Mesendoderm (in vitro differentiated cells): ENCODE results near the gene NEAT1.

Experiments
- DNase-seq: peaks from one replicate; pipeline ENCODE4 v3.0.0; 2013
- H2AK5ac ChIP-seq: 2 replicates; pipeline ENCODE4 v1.6.1; 2013; ENCODE audit warnings: low read length, inconsistent platforms
- H2BK120ac ChIP-seq: 2 replicates; pipeline ENCODE4 v1.6.1; 2013; ENCODE audit warnings: low read depth, mild to moderate bottlenecking, low read length, moderate library complexity, mixed read lengths
- H2BK15ac ChIP-seq: replicated peaks from 2 replicates; pipeline ENCODE4 v1.6.1; 2013; ENCODE audit warnings: low read depth, mild to moderate bottlenecking, moderate library complexity
- H2BK5ac ChIP-seq: 2 replicates; pipeline ENCODE4 v1.6.1; 2013; ENCODE audit warnings: low read length, inconsistent platforms
- H3K18ac ChIP-seq: 2 replicates; pipeline ENCODE4 v1.6.1; 2013; ENCODE audit warnings: mild to moderate bottlenecking, low read length, mixed read lengths
- H3K23ac ChIP-seq: one replicate; pipeline ENCODE4 v1.6.1; 2013; ENCODE audit warnings: low read length
- H3K27ac ChIP-seq: 2 replicates; pipeline ENCODE4 v1.5.1; 2013; ENCODE audit warnings: low read depth, mild to moderate bottlenecking, inconsistent platforms, low read length, moderate library complexity
- H3K27me3 ChIP-seq: 2 replicates; pipeline ENCODE4 v1.6.1; 2013; ENCODE audit warnings: low read length, control low read depth, mild to moderate bottlenecking, inconsistent platforms; ENCODE audit not compliant: insufficient read depth, poor library complexity
- H3K36me3 ChIP-seq: 2 replicates; pipeline ENCODE4 v1.6.1; 2013; ENCODE audit warnings: low read length, inconsistent platforms; ENCODE audit not compliant: control insufficient read depth, insufficient read depth
- H3K4ac ChIP-seq: one replicate; pipeline ENCODE4 v1.6.1; 2013; ENCODE audit warnings: low read depth, mild to moderate bottlenecking, low read length, moderate library complexity
- H3K4me1 ChIP-seq: 2 replicates; pipeline ENCODE4 v1.6.1; 2013; ENCODE audit warnings: low read depth, low read length, inconsistent platforms; ENCODE audit not compliant: control insufficient read depth
- H3K4me2 ChIP-seq: 2 replicates; pipeline ENCODE4 v1.6.1; 2013; ENCODE audit warnings: low read length
- H3K4me3 ChIP-seq: 2 replicates; pipeline ENCODE4 v1.5.1; 2013; ENCODE audit warnings: mild to moderate bottlenecking, low read length
- H3K56ac ChIP-seq: one replicate; pipeline ENCODE4 v1.6.1; 2013; ENCODE audit warnings: low read length
- H3K79me1 ChIP-seq: 2 replicates; pipeline ENCODE4 v1.6.1; 2013; ENCODE audit warnings: low read length, inconsistent platforms
- H3K79me2 ChIP-seq: 2 replicates; pipeline ENCODE4 v1.6.1; 2013; ENCODE audit warnings: mild to moderate bottlenecking, low read length; ENCODE audit not compliant: control insufficient read depth, insufficient read depth
- H3K9ac ChIP-seq: 2 replicates; pipeline ENCODE4 v1.6.1; 2013; ENCODE audit warnings: low read length, inconsistent platforms
- H4K5ac ChIP-seq: one replicate; pipeline ENCODE4 v1.6.1; 2013; ENCODE audit warnings: low read length
- H4K8ac ChIP-seq: one replicate; pipeline ENCODE4 v1.6.1; 2013; ENCODE audit warnings: low read depth, mild to moderate bottlenecking, control low read depth, low read length, moderate library complexity
- WGBS: extraction: QIAGEN DNeasy Blood & Tissue Kit; methylation state at CpG from one replicate; pipeline ENCODE4 v1.1.7; 2013; ENCODE audit warnings: low lambda C conversion rate, missing lambda C conversion rate; ENCODE audit not compliant: insufficient coverage; ENCODE audit errors: extremely low coverage; 5-methylcytosine and 5-hydroxymethylcytosine counted together

The NEAT1 gene

DNA sequence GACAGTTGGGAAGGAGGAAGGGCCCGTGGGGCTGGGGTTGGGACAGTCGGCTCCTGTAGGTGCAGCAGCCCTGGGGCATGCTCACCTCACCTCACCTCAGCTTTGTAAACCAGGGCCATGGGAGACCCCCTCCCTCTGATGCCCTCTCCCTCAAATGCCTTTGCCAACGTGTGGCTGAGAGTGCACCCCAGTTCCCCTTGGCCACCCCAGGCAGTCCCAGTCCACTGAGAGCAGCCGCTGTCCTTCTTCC is 4.2 kb upstream of the NEAT1 start:
- Histone ChIP-seq H3K4ac (peak overlapping the region; percentile 87), H3K4me2 (no peak overlapping the region), H2AK5ac (peak overlapping the region; percentile 70), H3K79me1 (peaks cover 3% of the 10 kb centered on the region), H3K36me3 (no peaks in the 10 kb centered on the region), H3K4me3 (no peak overlapping the region), H3K23ac (peak overlapping the region; percentile 66), H3K79me2 (peaks cover 7% of the 10 kb centered on the region), H3K4me1 (peaks cover 31% of the 10 kb centered on the region), H3K18ac (peak overlapping the region; percentile 83), H4K8ac (no peak overlapping the region), H3K27ac (peak overlapping the region; percentile 93), H3K9ac (peak overlapping the region; percentile 65), H3K56ac (peak overlapping the region; percentile 89), H2BK15ac (peak overlapping the region; percentile 23), H2BK120ac (peak overlapping the region; percentile 88), H4K5ac (no peak overlapping the region), H2BK5ac (peak overlapping the region; percentile 95), H3K27me3 (no peaks in the 10 kb centered on the region)
- no peak for DNase-seq
- WGBS = no CpG with 5 or more reads among the region's 4 CpGs

DNA sequence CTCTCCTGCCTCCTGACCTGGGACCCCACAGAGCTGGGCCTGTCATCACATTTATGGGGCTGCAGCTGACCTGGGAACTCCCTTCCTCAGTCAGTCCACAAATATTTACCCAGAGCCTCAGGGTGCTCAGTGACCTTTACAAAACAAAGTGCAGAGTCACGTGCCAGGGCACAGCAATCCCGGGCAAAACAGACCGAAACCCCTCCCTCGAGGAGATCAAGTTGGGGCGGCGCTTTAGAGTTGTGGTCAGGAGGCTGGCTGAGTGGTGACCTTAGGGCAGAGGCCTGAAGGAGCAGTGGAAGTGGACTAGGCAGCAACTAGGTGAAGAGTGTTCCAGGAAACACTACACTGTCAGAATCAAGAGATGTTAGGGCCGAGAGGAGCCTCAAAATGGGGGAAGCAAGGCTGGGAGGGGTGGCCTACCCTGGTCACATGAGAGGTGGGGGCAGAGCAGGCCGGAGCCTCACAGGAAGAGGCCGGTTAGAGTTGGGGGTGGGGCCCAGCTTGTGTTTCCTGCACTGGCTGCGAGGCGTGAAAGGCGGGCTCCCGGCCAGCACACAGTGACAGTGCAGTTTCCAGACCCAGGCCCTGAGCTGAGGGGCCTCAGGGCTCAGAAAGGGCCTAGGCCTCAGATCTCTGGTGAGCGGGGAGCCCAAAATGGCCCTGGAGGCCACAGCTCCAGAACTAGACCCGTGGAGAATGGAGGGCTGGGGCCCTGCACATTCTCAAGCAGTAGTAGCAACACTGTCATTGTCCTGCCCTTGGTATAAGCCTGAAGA is 3.7 kb upstream of the NEAT1 start:
- Histone ChIP-seq H3K4me2 (no peak overlapping the region), H3K79me2 (peaks cover 12% of the 10 kb centered on the region), H3K18ac (peak overlapping the region; percentile 96), H2BK5ac (peak overlapping the region; percentile 97), H3K4ac (peak overlapping the region; percentile 87), H2AK5ac (peak overlapping the region; percentile 83), H2BK15ac (peak overlapping the region; percentile 23), H3K27me3 (no peaks in the 10 kb centered on the region), H3K79me1 (peaks cover 8% of the 10 kb centered on the region), H2BK120ac (peak overlapping the region; percentile 94), H3K9ac (peak overlapping the region; percentile 89), H3K27ac (peak overlapping the region; percentile 93), H3K4me3 (no peak overlapping the region), H4K8ac (peak overlapping the region; percentile 29), H3K56ac (peak overlapping the region; percentile 89), H3K4me1 (peaks cover 36% of the 10 kb centered on the region), H3K36me3 (no peaks in the 10 kb centered on the region), H4K5ac (peak overlapping the region; percentile 97), H3K23ac (peak overlapping the region; percentile 66)
- peak; percentile 99 for DNase-seq
- WGBS = no CpG with 5 or more reads among the region's 15 CpGs

DNA sequence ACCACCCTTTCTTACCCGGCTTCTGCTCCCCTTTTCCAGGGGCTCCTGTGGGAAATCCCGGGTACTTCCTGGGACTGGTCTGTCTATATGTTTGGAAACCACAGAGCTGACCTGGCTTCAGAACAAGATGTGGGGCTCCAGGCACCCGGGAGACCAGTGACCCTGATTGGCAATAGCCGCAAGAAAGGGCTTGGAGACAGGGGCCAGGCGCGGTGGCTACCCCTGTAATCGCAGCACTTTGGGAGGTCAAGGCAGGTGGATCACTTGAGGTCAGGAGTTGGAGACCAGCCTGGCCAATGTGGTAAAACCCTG is 3.2 kb upstream of the NEAT1 start:
- H3K18ac ChIP-seq = peak overlapping the region; percentile 96
- H3K36me3 ChIP-seq = no peaks in the 10 kb centered on the region
- H3K4me1 ChIP-seq = peaks cover 40% of the 10 kb centered on the region
- H3K27me3 ChIP-seq = no peaks in the 10 kb centered on the region
- no CpG with 5 or more reads among the region's 7 CpGs for WGBS
- H3K4ac ChIP-seq = peak overlapping the region; percentile 84
- H3K79me2 ChIP-seq = peaks cover 17% of the 10 kb centered on the region
- peaks cover 12% of the 10 kb centered on the region for H3K79me1 ChIP-seq
- peak overlapping the region; percentile 83 for H3K56ac ChIP-seq
- H2BK120ac ChIP-seq = peak overlapping the region; percentile 94
- peak overlapping the region; percentile 29 for H4K8ac ChIP-seq
- H3K9ac ChIP-seq = peak overlapping the region; percentile 89
- peak overlapping the region; percentile 97 for H4K5ac ChIP-seq
- H3K23ac ChIP-seq = peak overlapping the region; percentile 95
- H2BK5ac ChIP-seq = peak overlapping the region; percentile 97
- DNase-seq = no peak
- no peak overlapping the region for H3K4me2 ChIP-seq
- H3K27ac ChIP-seq = peak overlapping the region; percentile 93
- H3K4me3 ChIP-seq = no peak overlapping the region
- peak overlapping the region; percentile 85 for H2AK5ac ChIP-seq
- peak overlapping the region; percentile 13 for H2BK15ac ChIP-seq

DNA sequence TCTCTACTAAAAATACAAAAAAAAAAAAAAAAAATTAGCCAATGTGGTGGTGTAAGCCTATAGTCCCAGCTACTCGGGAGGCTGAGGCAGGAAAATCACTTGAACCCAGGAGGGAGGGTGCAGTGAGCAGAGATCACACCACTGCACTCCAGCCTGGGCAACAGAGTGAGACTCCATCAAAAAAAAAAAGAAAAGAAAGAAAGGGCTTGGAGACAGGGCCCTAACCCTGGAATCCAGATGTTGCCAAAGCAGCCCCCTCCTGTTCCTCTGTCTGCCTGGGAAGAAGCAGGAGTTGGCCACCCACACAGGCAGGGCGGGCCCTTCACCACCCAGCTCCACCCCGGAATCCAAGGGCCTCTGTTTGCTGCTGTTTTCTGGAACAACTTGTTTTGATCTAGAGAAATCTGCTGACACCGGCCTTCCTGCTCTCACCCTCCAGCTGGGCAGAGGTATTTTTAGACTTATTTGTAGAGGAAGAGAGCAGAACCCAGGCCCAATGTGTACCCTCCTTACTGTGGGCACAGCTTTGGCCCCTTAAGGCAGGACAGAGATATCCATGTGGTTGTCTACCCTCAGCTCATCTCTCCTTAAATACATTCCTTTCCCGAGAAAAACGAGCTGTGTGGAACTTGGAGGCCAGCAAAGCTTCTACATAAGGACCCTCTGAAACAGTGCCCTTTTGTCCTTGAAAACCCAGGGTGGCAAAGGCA is 2.7 kb upstream of the NEAT1 start:
- Histone ChIP-seq H3K79me1 (peaks cover 15% of the 10 kb centered on the region), H3K79me2 (peaks cover 23% of the 10 kb centered on the region), H3K4me2 (no peak overlapping the region), H3K27ac (peak overlapping the region; percentile 93), H3K4me3 (no peak overlapping the region), H4K5ac (no peak overlapping the region), H2BK5ac (peak overlapping the region; percentile 64), H3K4ac (peak overlapping the region; percentile 59), H3K23ac (no peak overlapping the region), H3K36me3 (no peaks in the 10 kb centered on the region), H3K27me3 (no peaks in the 10 kb centered on the region), H2BK120ac (peak overlapping the region; percentile 85), H3K9ac (peak overlapping the region; percentile 44), H3K18ac (peak overlapping the region; percentile 35), H4K8ac (no peak overlapping the region), H3K56ac (peak overlapping the region; percentile 83), H2BK15ac (peak overlapping the region; percentile 21), H3K4me1 (peaks cover 44% of the 10 kb centered on the region), H2AK5ac (peak overlapping the region; percentile 98)
- DNase-seq = peak; percentile 65
- WGBS = no CpG with 5 or more reads among the region's 6 CpGs

DNA sequence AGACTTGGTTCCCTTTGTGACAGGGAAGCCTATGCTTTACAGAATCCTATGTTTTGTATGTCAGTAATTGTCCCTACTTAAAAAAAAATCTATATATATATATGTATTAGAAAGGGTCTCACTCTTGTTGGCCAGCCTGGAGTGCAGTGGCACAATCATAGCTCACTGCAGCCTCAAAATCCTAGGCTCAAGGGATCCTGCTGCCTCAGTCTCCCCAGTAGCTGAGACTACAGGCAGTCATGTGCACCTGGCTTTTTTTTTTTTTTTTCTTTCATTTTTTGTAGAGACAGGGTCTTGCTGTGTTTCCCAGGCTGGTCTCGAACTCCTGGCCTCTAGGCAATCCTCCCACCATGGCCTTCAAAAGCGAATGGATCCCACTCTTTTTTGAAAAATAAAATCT is 2.1 kb upstream of the NEAT1 start:
- peaks cover 45% of the 10 kb centered on the region for H3K4me1 ChIP-seq
- H3K27me3 ChIP-seq = no peaks in the 10 kb centered on the region

More for the DNA sequence above, 2.1 kb upstream of the NEAT1 start:
- Histone ChIP-seq H3K36me3 (no peaks in the 10 kb centered on the region), H3K27ac (peak overlapping the region; percentile 93), H4K8ac (no peak overlapping the region), H3K4me3 (no peak overlapping the region), H2BK15ac (peak overlapping the region; percentile 21), H3K56ac (peak overlapping the region; percentile 92), H3K18ac (peak overlapping the region; percentile 97), H2BK120ac (no peak overlapping the region), H4K5ac (no peak overlapping the region), H3K23ac (no peak overlapping the region), H3K9ac (peak overlapping the region; percentile 44), H2AK5ac (peak overlapping the region; percentile 98), H3K79me2 (peaks cover 28% of the 10 kb centered on the region), H3K4ac (peak overlapping the region; percentile 59), H2BK5ac (peak overlapping the region; percentile 64), H3K4me2 (no peak overlapping the region), H3K79me1 (peaks cover 15% of the 10 kb centered on the region)
- no CpG with 5 or more reads among the region's 2 CpGs for whole genome bisulfite sequencing
- DNase-seq = no peak
